Stimulated activated CD4-positive, alpha-beta T cell treated with anti-CD3 and anti-CD28 coated beads, Interleukin-4, amount 100 ng/mL, for 48 hours (primary cell): ENCODE measurements around the gene RHOT1.
"Not testable (repeated sequence)": the region's sequence is repeated elsewhere in the genome, so short reads cannot be mapped to it uniquely, and the experiment has no call there.

Source experiments
- DNase-seq, 2 donors: peaks; one replicate each; pipeline ENCODE4 v3.0.0-alpha.2; 2020; ENCODE audit warnings: low read depth in 2 of 2

The RHOT1 gene

GRCh38 chr17:32227910-32228309 is 85.6 kb downstream of the RHOT1 start:
- DNase-seq, result no peak

- DNase-seq, result no peak
These were observed 93.3 kb downstream of the RHOT1 start for GRCh38 chr17:32235588-32235987.

GRCh38 chr17:32239456-32239855 is 97.2 kb downstream of the RHOT1 start:
- no peak for DNase-seq

DNA sequence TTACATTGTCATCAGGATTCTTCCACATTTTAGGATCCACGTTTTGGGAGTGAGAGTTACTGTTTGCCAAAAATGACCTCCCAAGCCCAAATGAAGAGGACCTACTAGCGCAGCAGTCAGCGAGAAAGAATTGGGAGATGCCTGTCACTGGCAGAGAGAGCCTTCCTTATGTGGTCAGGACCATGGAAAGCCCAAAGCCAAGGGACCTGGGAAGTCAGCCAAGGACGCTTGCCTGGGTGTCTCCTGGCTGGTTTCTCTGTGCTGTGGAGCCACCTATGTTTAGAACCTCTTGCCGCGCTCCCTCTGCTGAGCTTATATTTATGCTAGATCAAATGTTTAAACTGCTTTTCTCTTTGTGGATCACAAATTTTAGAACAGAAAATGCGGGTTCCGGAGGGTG is 98.4 kb downstream of the RHOT1 start:
- DNase-seq, result no peak

- no peak for DNase-seq
These were observed 99.3 kb downstream of the RHOT1 start for GRCh38 chr17:32241640-32242039.

- no peak for DNase-seq
These were observed 107.2 kb downstream of the RHOT1 start for GRCh38 chr17:32249475-32249874.

- DNase-seq, result peak; percentile 62 to 66
These were observed 110.9 kb downstream of the RHOT1 start for GRCh38 chr17:32253117-32253611.

- no peak for DNase-seq
These were observed 113.9 kb downstream of the RHOT1 start for GRCh38 chr17:32256012-32256700.

GRCh38 chr17:32256701-32257019 is 114.4 kb downstream of the RHOT1 start:
- DNase-seq, result no peak

- DNase-seq, result no peak
These were observed 116.3 kb downstream of the RHOT1 start for GRCh38 chr17:32258383-32259140.

- DNase-seq, result no peak
These were observed 117.3 kb downstream of the RHOT1 start for GRCh38 chr17:32259586-32259985.

DNA sequence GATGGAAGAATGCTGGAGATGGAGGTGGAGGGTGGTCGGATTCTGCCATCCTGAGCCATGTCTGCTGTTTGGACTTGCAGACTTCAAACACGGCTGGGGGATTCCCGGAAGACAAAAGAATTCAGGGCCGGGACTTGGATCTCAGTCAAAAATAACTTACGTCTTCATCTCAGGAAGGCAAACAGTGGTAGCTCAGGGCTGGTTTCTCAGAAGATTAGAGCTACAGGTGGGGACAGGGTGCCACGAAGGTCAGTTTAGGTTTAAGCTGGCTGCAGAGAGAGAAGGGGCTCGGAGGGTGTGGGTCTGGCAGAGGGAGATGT is 119.1 kb downstream of the RHOT1 start:
- DNase-seq, result no peak

- no peak for DNase-seq
These were observed 119.7 kb downstream of the RHOT1 start for GRCh38 chr17:32261936-32262510.

GRCh38 chr17:32263515-32263914 is 121.2 kb downstream of the RHOT1 start:
- DNase-seq, result not testable (repeated sequence)

DNA sequence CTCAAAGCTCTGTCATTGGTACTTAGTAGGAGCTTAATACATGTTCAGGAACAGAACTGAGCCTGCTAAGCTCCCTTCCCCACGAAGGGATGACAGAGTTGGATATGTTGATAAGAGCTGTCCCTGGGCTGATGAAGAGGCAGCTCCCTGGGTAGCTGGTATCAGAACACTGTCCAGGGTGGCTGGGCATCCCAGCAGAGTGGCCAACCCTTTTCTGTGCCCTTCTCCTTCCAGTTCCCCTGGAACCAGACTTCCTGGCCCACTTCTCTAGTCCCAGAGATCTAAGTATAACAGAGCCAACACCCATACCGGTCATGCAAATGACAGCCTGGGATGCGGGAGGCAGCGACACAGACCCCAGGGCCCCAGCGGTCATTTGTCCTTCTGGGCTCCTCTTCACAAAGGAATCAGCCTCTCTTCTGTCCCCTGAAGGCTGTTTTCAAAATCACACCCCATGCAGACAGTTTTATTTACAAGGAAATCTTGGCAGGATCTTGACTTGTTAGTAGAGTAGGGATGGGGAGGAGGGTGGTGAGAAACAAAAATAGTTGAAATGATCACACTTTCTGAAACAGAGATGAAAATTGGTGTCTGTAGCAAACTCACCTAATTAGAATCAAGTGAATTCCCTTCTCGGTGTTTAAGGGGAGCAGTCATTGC is 122.0 kb downstream of the RHOT1 start:
- no peak for DNase-seq

DNA sequence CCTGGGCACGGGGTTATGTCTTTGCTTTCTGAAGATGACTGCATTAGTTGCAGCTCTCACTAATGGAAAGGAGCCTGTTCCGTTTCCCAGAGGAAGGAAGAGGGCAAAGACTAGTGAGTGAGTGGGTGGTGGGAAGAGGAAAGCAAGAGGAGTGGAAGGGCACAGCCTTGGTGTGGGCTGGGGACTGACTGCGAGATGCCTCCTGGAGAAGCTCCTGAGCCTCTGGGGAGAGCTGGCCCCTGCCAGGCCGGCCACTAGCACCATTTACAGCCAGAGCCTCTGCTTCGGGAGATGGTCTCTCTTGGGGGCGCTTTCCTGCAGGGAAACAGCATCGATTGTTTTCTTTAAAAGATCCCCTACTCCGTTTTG is 122.5 kb downstream of the RHOT1 start:
- DNase-seq, result no peak

GRCh38 chr17:32265192-32265923 is 123.1 kb downstream of the RHOT1 start, which contains the start of gene RHBDL3:
TSS of gene RHBDL3 (plus strand) at chr17:32265832. CDS start at chr17:32266190, 358 bp downstream.
- no peak for DNase-seq

DNA sequence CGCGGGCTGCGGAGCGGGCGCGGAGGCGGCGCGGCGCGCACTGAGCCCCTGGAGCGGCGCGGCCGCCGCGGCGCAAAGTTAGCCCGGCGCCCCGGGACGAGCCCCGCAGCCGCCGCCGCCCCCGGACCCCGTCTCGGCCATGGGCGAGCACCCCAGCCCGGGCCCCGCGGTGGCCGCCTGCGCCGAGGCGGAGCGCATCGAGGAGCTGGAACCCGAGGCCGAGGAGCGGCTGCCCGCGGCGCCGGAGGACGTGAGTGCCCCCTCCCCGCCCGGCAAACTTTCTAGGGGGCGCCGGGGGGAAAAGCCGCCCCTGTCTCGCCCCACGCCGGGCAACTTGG is 123.7 kb downstream of the RHOT1 start:
- no peak for DNase-seq

GRCh38 chr17:32266389-32267301 is 124.3 kb downstream of the RHOT1 start:
- no peak for DNase-seq

GRCh38 chr17:32267690-32268205 is 125.4 kb downstream of the RHOT1 start:
- no peak for DNase-seq
